Stomach (tissue), 9 donors: ENCODE measurements around the gene COG2. TPM values are rescaled to one million over a fixed set of nuclear protein-coding genes. Genes with fewer than 3 reads are reported as not detected.

Experiments used
- DNase-seq, 2 donors: peaks; one replicate each; pipeline versions ENCODE4 v3.0.0 to v3.0.0-alpha.2; 2013 to 2019
- H3K27ac ChIP-seq, 5 donors: fragments of 200-600 bp in 4 of 5; sonication (generic) in 4 of 5; one replicate each; pipeline ENCODE4 v1.5.1; 2013 to 2019; ENCODE audit warnings: mild to moderate bottlenecking in 1 of 5, moderate library complexity in 1 of 5
- H3K27me3 ChIP-seq, 3 donors: fragments of 200-600 bp; sonication (generic); one replicate each; pipeline ENCODE4 v1.5.1; 2017 to 2019; ENCODE audit warnings: mixed run types in 1 of 3
- H3K36me3 ChIP-seq, 4 donors: fragments of 200-600 bp; sonication (generic); 1 replicate in 3 of 4; 2 replicates in 1 of 4; pipeline ENCODE4 v1.5.1; 2016 to 2019
- H3K4me1 ChIP-seq, 4 donors: fragments of 200-600 bp; sonication (generic); one replicate each; pipeline ENCODE4 v1.5.1; 2016 to 2019
- H3K4me3 ChIP-seq, 4 donors: fragments of 200-600 bp; sonication (generic) in 3 of 4; one replicate each; pipeline ENCODE4 v1.5.1; 2016 to 2019; ENCODE audit warnings: mild to moderate bottlenecking in 1 of 4
- H3K9me3 ChIP-seq, 4 donors: fragments of 200-600 bp; sonication (generic); one replicate each; pipeline ENCODE4 v1.5.1; 2016 to 2019
- EP300 ChIP-seq: sonication (generic); formaldehyde crosslinking; IDR thresholded peaks from one replicate; pipeline ENCODE4 v1.6.1; 2017; ENCODE audit warnings: antibody characterized with exemption
- POLR2A ChIP-seq, 4 donors: fragments of 450-650 bp; IDR thresholded peaks; one replicate each; pipeline ENCODE4 v1.6.1; 2016; ENCODE audit warnings: antibody characterized with exemption in 4 of 4, control low read depth in 2 of 4, mild to moderate bottlenecking in 1 of 4, moderate library complexity in 1 of 4
- POLR2AphosphoS5 ChIP-seq, 3 donors: sonication (generic); formaldehyde crosslinking; IDR thresholded peaks; one replicate each; pipeline ENCODE4 v1.6.1; 2016; ENCODE audit warnings: antibody characterized with exemption in 3 of 3
- WGBS, 5 donors: extraction: QIAGEN DNeasy Blood & Tissue Kit in 3 of 5; methylation state at CpG; one replicate each; pipeline versions ENCODE4 v1.1.5 to v1.1.7; 2013 to 2018; 5-methylcytosine and 5-hydroxymethylcytosine counted together
- intact Hi-C: fragments of 100-400 bp; cut with DNase I; formaldehyde crosslinking; loops from one replicate; pipeline ENCODE4 v1.15.1; 2023; ENCODE audit warnings: low total_unique reads
- polyA plus RNA-seq, 3 donors: library from polyadenylated mRNA; stranded (reverse); fragments of 200-250 nt; gene quantifications; one replicate each; pipeline ENCODE4 v1.2.3, GENCODE V29; 2013
- total RNA-seq, 5 donors: library from RNA; depleted of rRNA; stranded (reverse); fragments of >200 nt; gene quantifications; one replicate each; pipeline versions ENCODE4 v1.1.0 to v1.2.3, GENCODE V29; 2014 to 2016
- TF ChIP-seq, protein P1 (sequence below), 7 experiments: fragments of 450-650 bp in 4 of 7; fragments of 200-600 bp in 3 of 7; sonication (generic) in 3 of 7; IDR thresholded peaks; one replicate each; pipeline ENCODE4 v1.5.1; 2016 to 2019; ENCODE audit warnings: antibody characterized with exemption in 7 of 7, control low read depth in 2 of 7, mild to moderate bottlenecking in 1 of 7
- donor health status: healthy with polysubstance abuse.
- donor health status: Bipolar disorder and iron deficiency.
- donor health status: healthy.

COG2 gene
- total and polyA plus RNA-seq, 8 donors: 8.9 to 51.3 (median 20.7) TPM

GRCh38 chr1:230707732-230708630 is 65.7 kb downstream of the COG2 start:
- H3K36me3 ChIP-seq: no peaks in the 10 kb centered on the region
- no peaks in the 10 kb centered on the region for H3K27me3 ChIP-seq
- H3K9me3 ChIP-seq: no peaks in the 10 kb centered on the region
- TF ChIP-seq EP300 (no peak), POLR2A (IDR thresholded peaks at IDR 0.05) (no peak), POLR2AphosphoS5 (IDR thresholded peaks at IDR 0.05) (no peak)
- TF ChIP-seq, protein P1, sequence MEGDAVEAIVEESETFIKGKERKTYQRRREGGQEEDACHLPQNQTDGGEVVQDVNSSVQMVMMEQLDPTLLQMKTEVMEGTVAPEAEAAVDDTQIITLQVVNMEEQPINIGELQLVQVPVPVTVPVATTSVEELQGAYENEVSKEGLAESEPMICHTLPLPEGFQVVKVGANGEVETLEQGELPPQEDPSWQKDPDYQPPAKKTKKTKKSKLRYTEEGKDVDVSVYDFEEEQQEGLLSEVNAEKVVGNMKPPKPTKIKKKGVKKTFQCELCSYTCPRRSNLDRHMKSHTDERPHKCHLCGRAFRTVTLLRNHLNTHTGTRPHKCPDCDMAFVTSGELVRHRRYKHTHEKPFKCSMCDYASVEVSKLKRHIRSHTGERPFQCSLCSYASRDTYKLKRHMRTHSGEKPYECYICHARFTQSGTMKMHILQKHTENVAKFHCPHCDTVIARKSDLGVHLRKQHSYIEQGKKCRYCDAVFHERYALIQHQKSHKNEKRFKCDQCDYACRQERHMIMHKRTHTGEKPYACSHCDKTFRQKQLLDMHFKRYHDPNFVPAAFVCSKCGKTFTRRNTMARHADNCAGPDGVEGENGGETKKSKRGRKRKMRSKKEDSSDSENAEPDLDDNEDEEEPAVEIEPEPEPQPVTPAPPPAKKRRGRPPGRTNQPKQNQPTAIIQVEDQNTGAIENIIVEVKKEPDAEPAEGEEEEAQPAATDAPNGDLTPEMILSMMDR (IDR thresholded peaks at IDR 0.05): no peak
- no peak overlapping the region for H3K4me3 ChIP-seq
- H3K27ac ChIP-seq: no peak overlapping the region
- peaks cover 0 to 11% (median 8%) of the 10 kb centered on the region in 4 donors for H3K4me1 ChIP-seq
- 72 to 77% (median 75%) methylated on average over 22 of the region's 22 CpGs for WGBS, 5 donors
- intact Hi-C loops: no loop called here
- no peak for DNase-seq

- H3K27me3 ChIP-seq: no peaks in the 10 kb centered on the region
- no peaks in the 10 kb centered on the region for H3K36me3 ChIP-seq
- intact Hi-C loops: no loop called here
- no peaks in the 10 kb centered on the region for H3K9me3 ChIP-seq
- WGBS, 5 donors: 62 to 73% (median 67%) methylated on average over 16 of the region's 16 CpGs
- H3K4me1 ChIP-seq: peaks cover 0 to 7% (median 5%) of the 10 kb centered on the region in 4 donors
- H3K27ac ChIP-seq: no peak overlapping the region
- no peak overlapping the region for H3K4me3 ChIP-seq
- DNase-seq: peak in 1 of 2 donors; percentile 59
- TF ChIP-seq POLR2AphosphoS5 (IDR thresholded peaks at IDR 0.05) (no peak), POLR2A (IDR thresholded peaks at IDR 0.05) (no peak), EP300 (no peak)
- TF ChIP-seq, protein P1 (IDR thresholded peaks at IDR 0.05): no peak
These were observed 66.6 kb downstream of the COG2 start for GRCh38 chr1:230708631-230709580.

GRCh38 chr1:230709619-230710542 is 67.6 kb downstream of the COG2 start:
- 82 to 89% (median 83%) methylated on average over 14 to 18 of the region's 18 CpGs for WGBS, 5 donors
- Histone ChIP-seq H3K4me1 (peaks cover 0 to 14% (median 12%) of the 10 kb centered on the region in 4 donors), H3K9me3 (no peaks in the 10 kb centered on the region), H3K4me3 (no peak overlapping the region), H3K36me3 (no peaks in the 10 kb centered on the region), H3K27me3 (no peaks in the 10 kb centered on the region), H3K27ac (no peak overlapping the region)
- DNase-seq: no peak
- intact Hi-C loops: no loop called here
- TF ChIP-seq, protein P1 (IDR thresholded peaks at IDR 0.05): no peak
- TF ChIP-seq POLR2AphosphoS5 (IDR thresholded peaks at IDR 0.05) (no peak), POLR2A (IDR thresholded peaks at IDR 0.05) (no peak), EP300 (no peak)
